LHCN-M2 (cell line): Measurements from ENCODE around the gene GADD45B. TPM values are rescaled to one million over a fixed set of nuclear protein-coding genes. Genes with fewer than 3 reads are reported as not detected.
"Not testable (repeated sequence)": the region's sequence is repeated elsewhere in the genome, so short reads cannot be mapped to it uniquely, and the experiment has no call there.

Experiments used
- DNase-seq: peaks from one replicate; pipeline ENCODE4 v3.0.0-alpha.2; 2012; ENCODE audit warnings: low read depth
- total RNA-seq: library from RNA; depleted of rRNA; stranded (reverse); fragments of >200 nt; gene quantifications from 2 replicates; pipeline ENCODE4 v1.2.3, GENCODE V29; 2014; rRNA removed

Gene GADD45B
- total RNA-seq, 1 experiment from 2014 or later = 42.6 TPM

DNA sequence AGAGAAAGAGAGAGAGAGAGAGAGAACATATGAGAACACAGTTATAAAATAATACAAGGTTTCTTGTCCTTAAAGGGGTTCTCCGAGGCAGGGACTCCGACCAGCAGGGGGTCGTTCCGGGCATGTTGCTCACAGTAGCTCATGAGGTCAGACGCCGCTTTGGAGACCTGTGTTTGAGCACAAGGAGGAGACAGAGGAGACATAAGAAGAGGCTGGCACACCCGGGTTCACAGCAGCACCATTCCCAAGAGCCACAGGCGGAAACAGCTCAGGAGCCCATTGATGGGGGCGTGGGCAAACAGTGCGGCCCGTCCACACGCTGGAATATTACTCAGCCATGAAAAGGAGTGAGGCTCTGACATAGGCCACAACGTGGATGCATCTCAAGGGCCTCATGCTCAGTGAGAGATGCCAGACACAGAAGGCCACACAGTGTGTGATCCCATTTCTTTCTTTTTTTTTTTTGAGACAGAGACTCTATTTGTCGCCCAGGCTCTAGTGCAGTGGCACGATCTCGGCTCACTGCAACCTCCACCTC is 39.1 kb downstream of the GADD45B start:
- DNase-seq = no peak

GRCh38 chr19:2516727-2517126 is 40.8 kb downstream of the GADD45B start:
- no peak for DNase-seq

DNA sequence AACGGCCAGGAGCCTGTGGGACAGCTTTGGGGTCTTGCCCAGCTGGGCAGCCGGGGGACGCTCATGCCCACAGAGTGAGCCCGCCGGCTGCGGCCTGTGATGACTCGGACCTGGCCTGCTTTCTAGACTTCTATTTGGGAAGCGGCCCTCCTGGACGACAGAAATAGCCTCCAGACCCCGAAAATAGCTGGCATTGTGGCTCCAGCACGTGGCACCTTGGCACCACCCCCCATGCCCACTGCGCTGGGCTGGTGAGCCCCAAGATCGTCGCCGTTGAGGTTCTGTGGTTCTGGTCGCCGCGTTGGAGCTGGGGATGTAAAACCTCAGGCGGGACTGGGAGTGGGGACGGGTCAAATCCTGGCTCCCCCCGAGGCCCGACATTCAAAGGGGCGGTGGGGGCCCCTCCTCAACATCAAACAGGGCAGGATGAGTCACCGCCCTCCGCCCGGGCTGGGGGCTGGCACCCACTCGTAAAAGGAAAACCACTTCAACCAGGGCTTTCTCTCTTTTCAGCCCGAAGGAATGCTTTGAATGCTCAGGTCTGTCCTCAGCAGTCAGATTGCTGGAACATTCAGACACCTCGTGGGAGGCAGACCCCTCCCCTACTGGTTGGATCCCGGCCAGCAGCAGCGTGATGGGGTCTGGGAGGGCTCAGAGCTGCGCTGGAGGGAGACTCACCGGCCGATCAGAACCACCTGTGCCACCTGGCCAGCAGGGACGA is 42.1 kb downstream of the GADD45B start:
- DNase-seq = no peak

- not testable (repeated sequence) for DNase-seq
Observed at GRCh38 chr19:2518856-2519255, 42.9 kb downstream of the GADD45B start.

GRCh38 chr19:2519482-2519881 is 43.6 kb downstream of the GADD45B start:
- DNase-seq = no peak

GRCh38 chr19:2523630-2524311 is 47.8 kb downstream of the GADD45B start:
- DNase-seq = peak; percentile 68

DNA sequence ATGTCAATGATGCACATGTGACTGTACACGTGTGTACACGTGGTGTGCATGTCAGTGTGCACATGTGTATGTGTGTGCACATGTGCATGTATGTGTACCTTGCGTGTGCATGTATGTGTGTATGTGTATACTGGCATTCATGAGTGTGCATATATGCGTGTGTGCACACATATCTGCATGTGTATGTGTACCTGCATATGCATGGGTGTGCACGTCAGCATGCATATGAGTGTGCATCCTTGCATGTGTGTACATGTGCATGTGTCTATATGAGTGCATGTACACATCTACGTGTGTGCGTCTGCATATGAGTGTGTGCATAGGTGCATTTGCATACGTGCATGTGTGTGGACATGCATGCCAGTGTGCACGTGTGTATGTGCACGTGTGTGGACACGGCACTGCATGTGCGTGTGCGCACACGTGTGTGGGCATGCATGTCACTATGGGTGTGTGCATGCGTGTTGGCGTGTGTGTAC is 48.5 kb downstream of the GADD45B start:
- no peak for DNase-seq

DNA sequence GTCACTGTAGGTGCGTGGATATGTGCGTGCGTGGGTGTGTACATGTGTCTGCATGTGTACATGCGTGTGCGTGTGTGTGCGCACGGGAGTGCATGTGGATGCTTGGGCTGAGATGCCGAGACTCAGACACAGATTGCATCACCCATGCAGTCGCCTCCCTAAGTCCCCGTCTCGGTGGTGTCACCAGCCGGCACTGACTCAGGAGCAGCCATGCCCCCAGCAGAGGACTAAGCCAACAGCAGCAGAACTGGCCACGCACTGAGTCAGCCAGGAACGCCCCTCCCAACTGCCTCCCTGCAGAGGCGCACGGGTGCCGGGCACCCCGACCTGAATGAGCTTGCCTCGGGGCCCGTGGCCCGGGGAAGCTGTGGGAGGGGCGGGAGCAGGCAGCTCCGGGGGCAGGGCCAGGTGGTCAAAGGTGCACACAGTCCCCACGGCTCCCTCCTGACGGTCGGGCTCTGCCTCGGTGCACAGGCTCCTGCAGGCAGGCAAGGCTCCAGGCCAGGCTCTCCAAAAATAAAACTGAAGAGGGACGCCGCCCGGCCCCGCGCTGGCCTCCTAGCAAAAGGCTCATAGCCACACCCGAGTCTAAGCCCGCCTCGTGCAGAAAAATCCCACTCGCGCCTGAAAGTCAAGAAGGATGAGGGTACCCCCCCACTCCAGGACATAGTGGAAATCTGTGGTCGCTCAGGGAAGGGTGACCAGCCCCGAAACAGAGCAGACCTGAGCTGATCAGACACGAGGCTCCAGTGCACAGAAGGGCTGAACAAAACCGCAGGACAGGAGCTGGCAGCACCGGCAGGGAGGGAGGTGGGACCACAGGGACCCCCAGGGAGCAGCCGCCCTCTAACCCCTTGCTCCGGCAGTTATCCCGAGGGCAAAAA is 49.2 kb downstream of the GADD45B start:
- DNase-seq = peak; percentile 74

DNA sequence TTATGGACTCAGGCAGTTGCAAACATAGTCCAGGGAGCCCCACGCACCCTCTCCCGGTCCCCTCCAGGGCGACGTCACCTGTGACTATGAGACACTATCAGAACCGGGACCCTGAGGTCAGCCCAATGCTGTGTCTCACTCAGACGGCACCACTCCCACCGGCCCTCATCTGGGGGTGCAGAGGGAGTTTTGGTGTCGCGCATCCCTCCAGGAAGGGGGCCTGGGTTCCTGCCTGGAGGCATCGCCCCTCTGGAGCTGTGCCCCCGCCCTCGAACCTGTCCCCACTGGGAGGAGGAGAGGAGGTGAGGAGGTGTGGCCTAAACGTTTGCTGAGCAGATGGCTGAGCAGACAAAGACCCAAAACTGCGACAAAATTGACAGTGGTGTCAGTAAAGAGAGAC is 51.2 kb downstream of the GADD45B start:
- DNase-seq = no peak

- DNase-seq = no peak
Observed at GRCh38 chr19:2527686-2528085, 51.8 kb downstream of the GADD45B start.

Other genes starting within 250 kb of the GADD45B start
- 92.4 and 100 TPM in 2 replicates for gene PLEKHJ1, start 239.8 kb upstream of the GADD45B start, total RNA-seq
- gene SF3A2, start 239.3 kb upstream of the GADD45B start, total RNA-seq = 31.7 and 41.6 TPM in 2 replicates
- 13.8 and 14.1 TPM in 2 replicates for gene AMH, start 226.8 kb upstream of the GADD45B start, total RNA-seq
- 219 TPM in 2 replicates for gene JSRP1, start 219.7 kb upstream of the GADD45B start, total RNA-seq
- gene PEAK3, start 194.0 kb upstream of the GADD45B start, total RNA-seq = 0.19 and 0.63 TPM in 2 replicates
- not detected in 2 replicates for gene LINGO3, start 168.0 kb upstream of the GADD45B start, total RNA-seq
- gene LSM7, start 147.5 kb upstream of the GADD45B start, total RNA-seq = 195 and 198 TPM in 2 replicates
- gene SPPL2B, start 147.4 kb upstream of the GADD45B start, total RNA-seq = 25.3 and 26.1 TPM in 2 replicates
- gene TMPRSS9, start 115.9 kb upstream of the GADD45B start, total RNA-seq = not detected in 2 replicates
- gene TIMM13, start 48.5 kb upstream of the GADD45B start, total RNA-seq = 47.1 and 52.9 TPM in 2 replicates
- 261 TPM in 2 replicates for gene LMNB2, start 19.2 kb upstream of the GADD45B start, total RNA-seq
- not detected in 2 replicates for gene GNG7, start 226.6 kb downstream of the GADD45B start, total RNA-seq
- gene DIRAS1, start 245.2 kb downstream of the GADD45B start, total RNA-seq = 2.5 and 3.1 TPM in 2 replicates